ENCODE data around the gene ZNF609. TPM values are rescaled to one million over a fixed set of nuclear protein-coding genes. Genes with fewer than 3 reads are reported as not detected.
A peak's percentile ranks its signal among the peaks of the same experiment; 100 is the strongest.

The ZNF609 gene
- polyA plus RNA-seq, 3 donors = 1.3 to 13.2 (median 1.7) TPM

DNA sequence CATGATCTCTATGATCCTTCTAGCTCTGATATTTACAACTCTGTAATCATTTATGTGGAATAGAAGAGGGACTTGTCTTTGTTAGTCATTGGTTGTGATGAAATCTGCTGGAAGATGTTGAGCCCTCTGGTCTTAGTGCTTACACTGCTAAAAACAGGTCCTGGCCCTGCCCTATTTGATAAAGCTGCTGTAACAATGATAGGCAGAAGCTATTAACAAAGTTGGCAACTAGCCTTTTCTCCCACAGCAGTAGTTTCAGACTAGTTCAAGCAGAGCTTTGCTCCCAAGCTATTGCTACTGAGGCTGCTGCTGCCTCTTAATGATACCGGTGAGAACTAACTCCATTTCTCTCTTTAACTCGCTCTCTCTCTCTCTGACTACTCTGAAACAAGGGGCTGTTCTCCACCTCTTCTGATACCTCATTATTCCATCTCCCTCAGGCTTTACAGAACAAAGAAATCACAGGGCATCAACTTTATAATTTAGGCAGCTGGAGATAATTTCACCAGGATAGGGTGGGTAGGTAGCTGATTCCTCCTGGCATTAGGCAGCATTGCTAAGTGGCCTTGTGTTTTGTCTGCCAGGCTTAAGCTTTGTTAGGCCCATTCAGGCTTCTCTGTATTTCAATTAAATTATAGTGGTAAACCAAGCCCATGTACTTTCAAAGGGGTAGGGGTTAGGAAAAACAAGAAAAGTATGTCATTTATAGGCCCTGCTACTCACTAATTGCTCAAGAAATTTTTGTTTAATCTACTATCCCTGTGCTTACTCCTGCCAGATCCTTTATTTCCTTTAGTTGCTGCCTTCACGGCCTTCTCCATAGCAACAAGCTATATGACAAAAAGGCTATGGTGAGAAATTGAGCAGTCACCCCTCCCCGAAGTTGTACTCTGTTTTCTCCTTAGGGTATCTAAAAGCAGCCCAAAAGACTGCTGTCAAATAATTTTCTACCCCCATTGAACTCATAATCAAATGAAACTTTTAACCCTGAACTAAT lies 175.4 kb downstream of the ZNF609 start:
- Histone ChIP-seq H3K79me2 (ENCODE audit: insufficient read depth, low read length) (peaks cover 81% of the 10 kb centered on the region), H3K36me3 (replicated peaks in 1 of 2; ENCODE audit: control insufficient read depth in 1 of 2, insufficient read depth in 2 of 2, low read length in 2 of 2) (peaks cover 0 to 10% of the 10 kb centered on the region in 2 donors), H2AFZ (ENCODE audit: insufficient read depth, low read depth, low read length, poor library complexity, severe bottlenecking) (no peak overlapping the region), H3K27ac (ENCODE audit: low read depth in 1 of 2, low read length in 2 of 2) (peak overlapping the region in 1 of 2 donors; percentile 67), H3K4me1 (ENCODE audit: control insufficient read depth in 1 of 2, insufficient read depth in 2 of 2, low read length in 2 of 2) (peaks cover 61 to 69% of the 10 kb centered on the region in 2 donors), H3K4me3 (replicated peaks in 1 of 3; ENCODE audit: low read depth in 2 of 3, low read length in 3 of 3) (no peak overlapping the region), H3K27me3 (ENCODE audit: control insufficient read depth in 2 of 2, insufficient read depth in 2 of 2, low read length in 2 of 2) (no peaks in the 10 kb centered on the region), H4K20me1 (ENCODE audit: insufficient read depth, low read length) (no peaks in the 10 kb centered on the region), H3K9me3 (replicated peaks in 1 of 2; ENCODE audit: control insufficient read depth in 1 of 2, insufficient read depth in 1 of 2, low read length in 2 of 2) (no peaks in the 10 kb centered on the region), H3K4me2 (replicated peaks; ENCODE audit: extremely low read depth, low read length, poor library complexity, severe bottlenecking) (no peak overlapping the region), H3K9ac (ENCODE audit: insufficient read depth, low read length, poor library complexity, severe bottlenecking) (no peak overlapping the region)
- H3K4me1 Mint-ChIP-seq = peaks cover 72% of the 10 kb centered on the region
- peak overlapping the region; percentile 62 to 90 (median 85) for H3K27ac Mint-ChIP-seq
- peaks cover 0 to 2% (median 0%) of the 10 kb centered on the region in 3 donors for H3K27me3 Mint-ChIP-seq (ENCODE audit: low read depth in 3 of 3)
- no peak overlapping the region for H3K4me3 Mint-ChIP-seq
- no CpG with 5 or more reads among the region's 4 CpGs for WGBS (ENCODE audit: insufficient coverage)
- TF ChIP-seq, protein P1, sequence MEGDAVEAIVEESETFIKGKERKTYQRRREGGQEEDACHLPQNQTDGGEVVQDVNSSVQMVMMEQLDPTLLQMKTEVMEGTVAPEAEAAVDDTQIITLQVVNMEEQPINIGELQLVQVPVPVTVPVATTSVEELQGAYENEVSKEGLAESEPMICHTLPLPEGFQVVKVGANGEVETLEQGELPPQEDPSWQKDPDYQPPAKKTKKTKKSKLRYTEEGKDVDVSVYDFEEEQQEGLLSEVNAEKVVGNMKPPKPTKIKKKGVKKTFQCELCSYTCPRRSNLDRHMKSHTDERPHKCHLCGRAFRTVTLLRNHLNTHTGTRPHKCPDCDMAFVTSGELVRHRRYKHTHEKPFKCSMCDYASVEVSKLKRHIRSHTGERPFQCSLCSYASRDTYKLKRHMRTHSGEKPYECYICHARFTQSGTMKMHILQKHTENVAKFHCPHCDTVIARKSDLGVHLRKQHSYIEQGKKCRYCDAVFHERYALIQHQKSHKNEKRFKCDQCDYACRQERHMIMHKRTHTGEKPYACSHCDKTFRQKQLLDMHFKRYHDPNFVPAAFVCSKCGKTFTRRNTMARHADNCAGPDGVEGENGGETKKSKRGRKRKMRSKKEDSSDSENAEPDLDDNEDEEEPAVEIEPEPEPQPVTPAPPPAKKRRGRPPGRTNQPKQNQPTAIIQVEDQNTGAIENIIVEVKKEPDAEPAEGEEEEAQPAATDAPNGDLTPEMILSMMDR (IDR thresholded peaks at IDR 0.05) = no peak
- peaks cover 21 to 22% of the 10 kb centered on the region in 2 donors for H3K36me3 Mint-ChIP-seq
- intact Hi-C loops (cut with micrococcal nuclease) = no loop called here
- peak; percentile 36 to 58 (median 41) for DNase-seq
- H3K9me3 Mint-ChIP-seq = peaks cover 0 to 4% (median 0%) of the 10 kb centered on the region in 7 donors

DNA sequence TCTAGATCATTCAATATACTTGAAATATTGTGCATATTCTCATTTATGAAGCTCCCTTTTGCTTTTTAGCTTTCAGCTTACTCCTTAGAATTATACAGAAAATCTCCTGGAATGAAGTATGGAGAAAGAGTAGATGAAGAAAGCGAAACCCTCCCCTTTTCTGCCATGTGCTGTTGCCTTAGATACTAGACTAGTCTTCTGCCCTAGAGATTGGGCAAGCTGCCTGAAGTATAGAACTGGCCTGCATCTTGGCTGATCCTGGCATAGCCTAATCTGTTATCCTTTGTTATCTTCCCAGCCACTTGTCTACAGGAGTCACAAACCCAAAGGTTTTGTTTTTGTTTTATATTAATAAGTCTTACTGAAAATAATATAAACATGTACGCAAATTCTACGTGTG lies 176.2 kb downstream of the ZNF609 start:
- H3K36me3 Mint-ChIP-seq = peaks cover 21 to 22% of the 10 kb centered on the region in 2 donors
- intact Hi-C loops (cut with micrococcal nuclease) = no loop called here
- H3K27ac Mint-ChIP-seq = peak overlapping the region; percentile 53 to 90 (median 81)
- H3K9ac ChIP-seq (ENCODE audit: insufficient read depth, low read length, poor library complexity, severe bottlenecking) = no peak overlapping the region
- peaks cover 0 to 10% of the 10 kb centered on the region in 2 donors for H3K36me3 ChIP-seq (replicated peaks in 1 of 2; ENCODE audit: control insufficient read depth in 1 of 2, insufficient read depth in 2 of 2, low read length in 2 of 2)
- no peaks in the 10 kb centered on the region for H3K9me3 ChIP-seq (replicated peaks in 1 of 2; ENCODE audit: control insufficient read depth in 1 of 2, insufficient read depth in 1 of 2, low read length in 2 of 2)
- peaks cover 70% of the 10 kb centered on the region for H3K4me1 Mint-ChIP-seq
- H3K4me2 ChIP-seq (replicated peaks; ENCODE audit: extremely low read depth, low read length, poor library complexity, severe bottlenecking) = no peak overlapping the region
- no peaks in the 10 kb centered on the region for H4K20me1 ChIP-seq (ENCODE audit: insufficient read depth, low read length)
- WGBS (ENCODE audit: insufficient coverage) = no CpG with 5 or more reads among the region's 3 CpGs
- H3K79me2 ChIP-seq (ENCODE audit: insufficient read depth, low read length) = peaks cover 79% of the 10 kb centered on the region
- no peaks in the 10 kb centered on the region for H3K27me3 ChIP-seq (ENCODE audit: control insufficient read depth in 2 of 2, insufficient read depth in 2 of 2, low read length in 2 of 2)
- no peak overlapping the region for H3K4me3 Mint-ChIP-seq
- peaks cover 0 to 2% (median 0%) of the 10 kb centered on the region in 3 donors for H3K27me3 Mint-ChIP-seq (ENCODE audit: low read depth in 3 of 3)
- H3K9me3 Mint-ChIP-seq = peaks cover 0 to 4% (median 0%) of the 10 kb centered on the region in 7 donors
- no peak for DNase-seq
- H2AFZ ChIP-seq (ENCODE audit: insufficient read depth, low read depth, low read length, poor library complexity, severe bottlenecking) = no peak overlapping the region
- H3K4me1 ChIP-seq (ENCODE audit: control insufficient read depth in 1 of 2, insufficient read depth in 2 of 2, low read length in 2 of 2) = peaks cover 61 to 68% of the 10 kb centered on the region in 2 donors
- no peak overlapping the region for H3K4me3 ChIP-seq (replicated peaks in 1 of 3; ENCODE audit: low read depth in 2 of 3, low read length in 3 of 3)
- H3K27ac ChIP-seq (ENCODE audit: low read depth in 1 of 2, low read length in 2 of 2) = peak overlapping the region in 1 of 2 donors; percentile 67
- TF ChIP-seq, protein P1 (IDR thresholded peaks at IDR 0.05) = no peak

Measured in CD14-positive monocyte (primary cell).